Choroid plexus epithelial cell (primary cell): ENCODE results near the gene BCKDK.

ENCODE experiments used
- DNase-seq: peaks from one replicate; pipeline ENCODE4 v3.0.0-alpha.2; 2010; ENCODE audit warnings: low read depth
- H3K4me3 ChIP-seq: 2 replicates; pipeline ENCODE4 v1.5.1; 2011; ENCODE audit warnings: low read depth, mild to moderate bottlenecking, control low read depth, low read length, moderate library complexity
- TF ChIP-seq, protein P1 (sequence below): conservative IDR thresholded peaks from 2 replicates; pipeline ENCODE4 v1.5.1; 2011; ENCODE audit warnings: low read depth, mild to moderate bottlenecking, control low read depth, inconsistent platforms, low read length, moderate library complexity

Gene BCKDK

DNA sequence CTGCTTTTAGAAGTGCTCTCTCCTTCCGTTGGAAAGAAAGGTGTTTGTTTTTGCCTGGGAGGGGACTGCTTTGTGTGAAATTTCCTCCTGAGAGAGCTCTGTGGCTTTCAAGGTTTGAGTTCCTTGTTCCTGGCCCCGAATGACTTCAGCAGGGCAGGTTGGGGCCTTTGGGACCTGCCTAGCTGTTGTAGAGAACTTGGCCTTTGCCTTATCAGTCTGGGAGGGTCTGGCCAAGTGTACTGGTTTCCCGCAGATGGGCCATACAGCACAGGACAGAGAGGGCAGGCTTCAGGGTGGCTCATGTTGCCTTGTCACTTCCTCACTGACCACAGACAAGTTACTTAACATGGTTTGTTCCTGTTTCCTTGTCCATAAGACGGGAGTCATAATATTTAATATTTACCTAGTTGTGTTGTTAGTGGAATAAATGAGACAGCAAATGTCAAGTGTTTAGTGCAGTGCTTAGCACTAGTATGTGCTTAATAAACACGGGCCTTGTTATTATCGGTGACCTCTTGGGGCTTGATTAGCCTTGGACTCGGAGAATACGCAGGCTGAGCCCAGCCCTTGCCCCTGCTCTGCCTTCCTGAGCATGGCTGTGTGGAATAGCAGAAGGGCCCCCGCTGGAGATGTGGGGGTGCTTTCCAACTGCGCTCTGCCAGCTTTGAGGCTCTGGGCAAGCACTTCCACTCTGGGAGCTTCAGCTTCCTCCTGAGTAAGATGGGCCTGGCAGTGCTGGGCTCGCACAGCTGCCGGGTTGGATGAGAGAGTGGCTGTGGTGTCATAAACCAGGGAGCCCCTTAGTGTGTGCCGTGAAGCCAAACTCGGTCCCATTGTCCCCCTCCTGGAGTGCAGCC, 20.8 kb downstream of the BCKDK start:
- TF ChIP-seq, protein P1, sequence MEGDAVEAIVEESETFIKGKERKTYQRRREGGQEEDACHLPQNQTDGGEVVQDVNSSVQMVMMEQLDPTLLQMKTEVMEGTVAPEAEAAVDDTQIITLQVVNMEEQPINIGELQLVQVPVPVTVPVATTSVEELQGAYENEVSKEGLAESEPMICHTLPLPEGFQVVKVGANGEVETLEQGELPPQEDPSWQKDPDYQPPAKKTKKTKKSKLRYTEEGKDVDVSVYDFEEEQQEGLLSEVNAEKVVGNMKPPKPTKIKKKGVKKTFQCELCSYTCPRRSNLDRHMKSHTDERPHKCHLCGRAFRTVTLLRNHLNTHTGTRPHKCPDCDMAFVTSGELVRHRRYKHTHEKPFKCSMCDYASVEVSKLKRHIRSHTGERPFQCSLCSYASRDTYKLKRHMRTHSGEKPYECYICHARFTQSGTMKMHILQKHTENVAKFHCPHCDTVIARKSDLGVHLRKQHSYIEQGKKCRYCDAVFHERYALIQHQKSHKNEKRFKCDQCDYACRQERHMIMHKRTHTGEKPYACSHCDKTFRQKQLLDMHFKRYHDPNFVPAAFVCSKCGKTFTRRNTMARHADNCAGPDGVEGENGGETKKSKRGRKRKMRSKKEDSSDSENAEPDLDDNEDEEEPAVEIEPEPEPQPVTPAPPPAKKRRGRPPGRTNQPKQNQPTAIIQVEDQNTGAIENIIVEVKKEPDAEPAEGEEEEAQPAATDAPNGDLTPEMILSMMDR: no peak
- no peak for DNase-seq
- no peak overlapping the region for H3K4me3 ChIP-seq

DNA sequence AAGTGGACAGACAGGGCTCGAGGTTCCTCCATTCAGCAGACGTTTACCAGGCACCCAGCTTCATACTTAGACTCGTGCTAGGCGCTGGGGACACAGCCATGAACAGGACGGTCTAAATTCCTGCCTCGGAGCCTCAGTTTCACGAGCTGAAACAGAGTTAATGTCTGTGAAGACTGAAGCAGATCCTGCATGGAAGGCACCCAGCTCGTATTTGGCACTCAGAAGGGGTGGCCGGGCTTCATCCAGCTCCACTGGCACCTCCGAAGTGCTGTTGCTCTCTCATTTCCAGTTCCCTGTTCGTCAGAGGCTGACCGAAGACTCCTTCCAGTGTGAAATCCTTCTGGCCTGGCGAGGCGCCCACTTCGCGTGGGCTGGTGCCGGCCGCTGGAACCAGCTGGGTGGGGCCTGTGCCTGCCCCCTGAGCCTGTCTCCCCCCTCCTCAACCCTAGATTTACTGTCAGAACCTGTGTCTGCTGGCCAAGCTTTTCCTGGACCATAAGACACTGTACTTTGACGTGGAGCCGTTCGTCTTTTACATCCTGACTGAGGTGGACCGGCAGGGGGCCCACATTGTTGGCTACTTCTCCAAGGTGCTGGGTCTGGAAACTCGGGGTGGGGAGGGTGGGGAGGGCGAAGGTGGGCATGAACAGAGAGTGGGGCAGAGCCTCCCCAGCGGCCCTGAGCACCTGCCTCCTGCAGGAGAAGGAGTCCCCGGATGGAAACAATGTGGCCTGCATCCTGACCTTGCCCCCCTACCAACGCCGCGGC, 21.6 kb downstream of the BCKDK start:
- no peak for DNase-seq
- TF ChIP-seq, protein P1: no peak
- H3K4me3 ChIP-seq: no peak overlapping the region

DNA sequence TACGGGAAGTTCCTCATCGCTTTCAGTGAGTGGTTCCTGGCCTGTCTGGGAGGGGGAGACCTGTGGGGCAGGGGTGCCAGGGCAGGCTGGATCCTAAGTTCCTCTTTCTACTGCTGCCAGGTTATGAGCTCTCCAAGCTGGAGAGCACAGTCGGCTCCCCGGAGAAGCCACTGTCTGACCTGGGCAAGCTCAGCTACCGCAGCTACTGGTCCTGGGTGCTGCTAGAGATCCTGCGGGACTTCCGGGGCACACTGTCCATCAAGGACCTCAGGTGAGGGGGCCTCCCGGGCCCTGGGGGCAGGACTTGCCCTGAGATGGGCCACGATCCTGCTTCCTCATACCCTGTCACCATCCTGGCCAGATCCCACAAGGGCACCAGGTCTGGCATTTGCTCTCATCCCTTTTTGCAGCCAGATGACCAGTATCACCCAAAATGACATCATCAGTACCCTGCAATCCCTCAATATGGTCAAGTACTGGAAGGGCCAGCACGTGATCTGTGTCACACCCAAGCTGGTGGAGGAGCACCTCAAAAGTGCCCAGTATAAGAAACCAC, 22.2 kb downstream of the BCKDK start:
- DNase-seq: no peak
- no peak overlapping the region for H3K4me3 ChIP-seq
- TF ChIP-seq, protein P1: no peak

DNA sequence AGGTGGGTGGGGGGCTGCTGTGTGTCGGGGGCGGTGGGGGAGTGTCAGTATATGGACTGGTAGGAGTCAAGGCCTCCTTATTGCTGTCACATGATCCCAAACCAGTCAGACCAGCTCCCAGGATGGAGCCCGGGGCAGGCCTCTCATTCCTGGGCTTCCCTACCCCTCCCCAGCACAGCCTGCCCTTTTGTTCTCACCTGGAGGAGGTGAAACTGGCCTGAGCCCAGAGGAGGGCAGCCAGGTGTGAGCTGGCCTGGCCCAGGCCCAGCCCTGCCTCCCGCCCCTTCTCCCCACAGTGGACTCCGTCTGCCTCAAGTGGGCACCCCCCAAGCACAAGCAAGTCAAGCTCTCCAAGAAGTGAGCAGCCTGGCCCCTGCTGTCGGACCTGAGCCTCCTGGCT, 22.7 kb downstream of the BCKDK start:
- no peak for DNase-seq
- TF ChIP-seq, protein P1: no peak

DNA sequence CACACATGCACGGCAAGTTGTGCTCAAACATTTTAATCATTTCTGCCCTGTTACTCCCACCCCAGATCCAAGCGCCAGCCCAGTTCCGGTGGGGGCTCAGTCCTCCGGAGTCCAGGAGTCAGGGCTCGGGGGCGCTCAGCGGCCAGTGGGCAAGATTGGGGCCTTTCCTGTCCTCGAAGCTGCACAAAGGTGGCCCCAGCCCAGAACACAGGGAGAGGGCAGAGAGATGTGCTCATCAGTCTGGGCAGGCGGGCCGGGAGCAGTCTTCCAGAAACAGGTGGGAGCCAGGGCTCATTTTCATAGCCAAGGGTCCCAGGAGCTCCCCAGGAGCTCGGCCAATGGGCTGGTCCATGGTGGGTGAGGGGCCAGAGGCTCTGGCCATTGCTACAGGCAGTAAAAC, 23.2 kb downstream of the BCKDK start:
- TF ChIP-seq, protein P1: no peak
- H3K4me3 ChIP-seq: no peak overlapping the region
- DNase-seq: no peak

More for the DNA sequence above, 22.7 kb downstream of the BCKDK start:
- H3K4me3 ChIP-seq: no peak overlapping the region

DNA sequence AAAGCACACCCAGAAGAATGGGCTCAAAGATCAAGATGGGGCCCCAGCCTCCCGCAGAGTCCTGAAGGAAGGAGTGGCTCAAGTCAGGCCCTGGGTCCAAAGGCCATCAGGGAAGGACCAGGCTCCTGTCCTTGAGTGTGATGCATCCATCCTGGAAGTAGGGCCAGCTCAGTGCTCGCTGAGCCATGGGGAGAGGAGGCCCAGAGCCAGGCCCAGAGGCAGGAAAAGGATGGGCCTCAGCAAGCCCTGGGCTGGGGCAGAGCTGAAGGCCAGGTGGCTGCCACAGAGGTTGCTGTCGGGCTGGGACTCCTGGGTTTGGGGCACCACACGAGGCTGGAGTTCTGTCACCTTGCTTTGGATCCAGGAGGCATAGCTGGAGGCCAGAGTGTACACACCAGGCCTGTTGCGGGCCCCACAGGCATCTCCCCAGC, 23.7 kb downstream of the BCKDK start:
- no peak overlapping the region for H3K4me3 ChIP-seq
- TF ChIP-seq, protein P1: no peak
- no peak for DNase-seq
